Chondrocyte (in vitro differentiated cells): Measurements from ENCODE around the gene KCNQ4. TPM values are rescaled to one million over a fixed set of nuclear protein-coding genes. Genes with fewer than 3 reads are reported as not detected.

ENCODE experiments used
- DNase-seq: peaks from one replicate; pipeline ENCODE4 v3.0.0; 2021; ENCODE audit warnings: mixed read lengths, low spot score
- H3K27ac Mint-ChIP-seq: one replicate; pipeline ENCODE4 v1.8.0; 2021; ENCODE audit warnings: mild to moderate bottlenecking, moderate library complexity, mixed read lengths; ENCODE audit not compliant: unreplicated experiment
- H3K27me3 Mint-ChIP-seq: 2 replicates; pipeline ENCODE4 v1.8.0; 2021; ENCODE audit warnings: low read depth, mixed read lengths
- H3K36me3 Mint-ChIP-seq: 2 replicates; pipeline ENCODE4 v1.8.0; 2021; ENCODE audit warnings: low read depth, mixed read lengths
- H3K4me1 Mint-ChIP-seq: 2 replicates; pipeline ENCODE4 v1.8.0; 2021; ENCODE audit warnings: low read depth, mild to moderate bottlenecking, mixed read lengths
- H3K4me3 Mint-ChIP-seq: one replicate; pipeline ENCODE4 v1.8.0; 2021; ENCODE audit warnings: mild to moderate bottlenecking, moderate library complexity, mixed read lengths; ENCODE audit not compliant: unreplicated experiment
- H3K9me3 Mint-ChIP-seq: 2 replicates; pipeline ENCODE4 v1.8.0; 2021; ENCODE audit warnings: low read depth, mixed read lengths
- microRNA-seq: library from miRNA; unstranded; fragments of <30 nt; microRNA quantifications from one replicate; pipeline ENCODE4 v1.2.0, GENCODE V29; 2020; ENCODE audit warnings: borderline number of aligned reads
- total RNA-seq: library from RNA; stranded (reverse); gene quantifications from 3 replicates; pipeline ENCODE4 v1.2.1, GENCODE V29; 2021
- TF ChIP-seq, protein P1 (sequence below): fragments of 200-600 bp; sonication (generic); IDR thresholded peaks from 2 replicates; pipeline ENCODE4 v1.5.0; 2021; ENCODE audit warnings: antibody characterized with exemption, mild to moderate bottlenecking, moderate library complexity

KCNQ4 gene
- total RNA-seq, 1 donor from 2014 or later, result 3.4 TPM

DNA sequence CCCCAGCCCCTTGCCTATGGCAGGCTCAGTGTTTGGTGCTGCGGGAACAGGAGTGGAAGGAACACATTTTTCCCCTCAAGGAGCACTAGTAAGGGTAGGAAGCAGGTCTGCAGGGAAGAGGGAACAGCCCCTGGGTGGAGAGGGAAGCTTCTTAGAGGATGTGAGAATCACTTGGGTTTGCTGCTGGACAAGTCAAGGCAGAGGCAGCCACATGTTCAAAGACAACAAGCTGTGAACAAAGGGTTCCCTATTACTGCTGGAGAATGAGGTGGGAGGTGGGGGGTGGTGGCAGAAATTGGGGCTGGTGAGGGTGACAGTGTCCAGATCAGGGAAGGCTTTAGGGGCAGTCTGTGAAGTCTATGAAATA is 103.4 kb downstream of the KCNQ4 start:
- DNase-seq, result no peak
- no peak overlapping the region for H3K27ac Mint-ChIP-seq
- no peaks in the 10 kb centered on the region for H3K27me3 Mint-ChIP-seq

DNA sequence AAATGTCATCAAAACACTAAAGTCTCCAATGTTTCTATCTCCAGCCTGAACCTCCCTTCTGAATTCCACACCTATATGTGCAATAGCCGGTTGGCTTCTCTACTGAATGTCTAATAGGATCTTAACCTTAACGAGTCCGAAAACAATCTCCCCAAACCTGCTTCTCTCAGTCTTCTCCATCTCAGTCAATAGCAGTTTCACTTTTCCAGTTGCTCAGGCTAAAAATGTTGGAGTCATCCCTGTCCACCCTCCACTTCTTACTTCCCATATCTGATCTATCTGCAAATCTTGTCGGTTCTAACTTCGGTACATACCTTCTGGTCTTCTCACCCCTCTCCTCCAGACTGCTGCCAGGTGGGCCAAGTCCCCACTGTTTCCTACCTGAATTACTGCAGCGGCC is 104.1 kb downstream of the KCNQ4 start:
- TF ChIP-seq, protein P1, sequence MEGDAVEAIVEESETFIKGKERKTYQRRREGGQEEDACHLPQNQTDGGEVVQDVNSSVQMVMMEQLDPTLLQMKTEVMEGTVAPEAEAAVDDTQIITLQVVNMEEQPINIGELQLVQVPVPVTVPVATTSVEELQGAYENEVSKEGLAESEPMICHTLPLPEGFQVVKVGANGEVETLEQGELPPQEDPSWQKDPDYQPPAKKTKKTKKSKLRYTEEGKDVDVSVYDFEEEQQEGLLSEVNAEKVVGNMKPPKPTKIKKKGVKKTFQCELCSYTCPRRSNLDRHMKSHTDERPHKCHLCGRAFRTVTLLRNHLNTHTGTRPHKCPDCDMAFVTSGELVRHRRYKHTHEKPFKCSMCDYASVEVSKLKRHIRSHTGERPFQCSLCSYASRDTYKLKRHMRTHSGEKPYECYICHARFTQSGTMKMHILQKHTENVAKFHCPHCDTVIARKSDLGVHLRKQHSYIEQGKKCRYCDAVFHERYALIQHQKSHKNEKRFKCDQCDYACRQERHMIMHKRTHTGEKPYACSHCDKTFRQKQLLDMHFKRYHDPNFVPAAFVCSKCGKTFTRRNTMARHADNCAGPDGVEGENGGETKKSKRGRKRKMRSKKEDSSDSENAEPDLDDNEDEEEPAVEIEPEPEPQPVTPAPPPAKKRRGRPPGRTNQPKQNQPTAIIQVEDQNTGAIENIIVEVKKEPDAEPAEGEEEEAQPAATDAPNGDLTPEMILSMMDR, result no peak
- Mint-ChIP-seq H3K27me3 (no peaks in the 10 kb centered on the region), H3K27ac (no peak overlapping the region), H3K4me1 (peaks cover 14% of the 10 kb centered on the region), H3K36me3 (no peaks in the 10 kb centered on the region), H3K9me3 (no peaks in the 10 kb centered on the region), H3K4me3 (no peak overlapping the region)
- DNase-seq, result no peak

More for the DNA sequence above, 103.4 kb downstream of the KCNQ4 start:
- TF ChIP-seq, protein P1, result no peak
- Mint-ChIP-seq H3K4me3 (no peak overlapping the region), H3K36me3 (no peaks in the 10 kb centered on the region), H3K9me3 (no peaks in the 10 kb centered on the region), H3K4me1 (peaks cover 14% of the 10 kb centered on the region)

Small RNA genes within 50 kb of the gene (microRNA-seq; reads per million reads assigned to microRNA genes)
- gene MIR30C1 (35.5 reads per million, percentile 45 among the genes with 10 or more reads in this experiment), gene MIR30E (2,975 reads per million, percentile 87 among the genes with 10 or more reads in this experiment)

Other genes starting within 250 kb of the KCNQ4 start
- 4.8 to 26.3 TPM (median 26.0 TPM) in 3 replicates for gene RIMS3, start 118.1 kb upstream of the KCNQ4 start, total RNA-seq
- 34.2 to 49.2 TPM (median 35.8 TPM) in 3 replicates for gene NFYC, start 92.1 kb upstream of the KCNQ4 start, total RNA-seq
- gene CITED4, start 78.6 kb downstream of the KCNQ4 start, total RNA-seq, result 12.4 to 30.5 TPM (median 30.1 TPM) in 3 replicates
- gene CTPS1, start 195.9 kb downstream of the KCNQ4 start, total RNA-seq, result 40.2 to 84.5 TPM (median 79.4 TPM) in 3 replicates
- 0.25 to 0.48 TPM in 2 of 3 replicates, not detected in the other for gene SLFNL1, start 237.9 kb downstream of the KCNQ4 start, total RNA-seq